Tibial nerve (tissue), 4 donors: ENCODE results near the gene SLCO3A1. TPM values are rescaled to one million over a fixed set of nuclear protein-coding genes. Genes with fewer than 3 reads are reported as not detected.

ENCODE experiments used
- DNase-seq, 2 donors: peaks; one replicate each; pipeline ENCODE4 v3.0.0-alpha.2; 2019; ENCODE audit warnings: low spot score in 2 of 2
- H3K27ac ChIP-seq, 4 donors: fragments of 200-600 bp; sonication (generic) in 3 of 4; one replicate each; pipeline ENCODE4 v1.5.1; 2017 to 2019; ENCODE audit warnings: mild to moderate bottlenecking in 1 of 4
- H3K27me3 ChIP-seq, 2 donors: fragments of 200-600 bp; sonication (generic) in 1 of 2; one replicate each; pipeline versions ENCODE4 v1.5.1 to v1.6.0; 2017 to 2019
- H3K36me3 ChIP-seq, 3 donors: fragments of 200-600 bp; sonication (generic); one replicate each; pipeline ENCODE4 v1.5.1; 2018 to 2019
- H3K4me1 ChIP-seq, 4 donors: fragments of 200-600 bp; sonication (generic) in 3 of 4; one replicate each; pipeline ENCODE4 v1.5.1; 2017 to 2019
- H3K4me3 ChIP-seq, 4 donors: fragments of 200-600 bp; sonication (generic) in 3 of 4; one replicate each; pipeline ENCODE4 v1.5.1; 2017 to 2019; ENCODE audit warnings: mild to moderate bottlenecking in 1 of 4, moderate library complexity in 1 of 4
- H3K9me3 ChIP-seq, 4 donors: fragments of 200-600 bp; sonication (generic) in 3 of 4; one replicate each; pipeline ENCODE4 v1.5.1; 2017 to 2019
- EP300 ChIP-seq, 2 donors: sonication (generic); formaldehyde crosslinking; IDR thresholded peaks; one replicate each; pipeline ENCODE4 v1.6.1; 2017; ENCODE audit warnings: antibody characterized with exemption in 2 of 2, mild to moderate bottlenecking in 1 of 2
- POLR2A ChIP-seq, 2 donors: fragments of 450-650 bp; IDR thresholded peaks; one replicate each; pipeline ENCODE4 v1.6.1; 2017; ENCODE audit warnings: antibody characterized with exemption in 2 of 2, mild to moderate bottlenecking in 2 of 2, moderate library complexity in 2 of 2
- WGBS, 2 donors: methylation state at CpG; one replicate each; pipeline ENCODE4 v1.1.5; 2018; 5-methylcytosine and 5-hydroxymethylcytosine counted together
- total RNA-seq, 4 donors: library from RNA; depleted of rRNA; stranded (reverse); fragments of >200 nt; gene quantifications; one replicate each; pipeline ENCODE4 v1.1.0, GENCODE V29; 2016
- TF ChIP-seq, protein P1 (sequence below), 5 experiments: fragments of 200-600 bp in 3 of 5; fragments of 450-650 bp in 2 of 5; sonication (generic) in 3 of 5; IDR thresholded peaks; one replicate each; pipeline ENCODE4 v1.5.1; 2016 to 2019; ENCODE audit warnings: antibody characterized with exemption in 5 of 5, mild to moderate bottlenecking in 3 of 5, moderate library complexity in 2 of 5

The SLCO3A1 gene
- total RNA-seq, 4 donors from 2014 or later: 13.8 to 20.2 (median 14.3) TPM

GRCh38 chr15:92028389-92028724, 174.8 kb downstream of the SLCO3A1 start:
- Histone ChIP-seq H3K9me3 (no peaks in the 10 kb centered on the region), H3K27me3 (no peaks in the 10 kb centered on the region), H3K4me3 (no peak overlapping the region), H3K36me3 (no peaks in the 10 kb centered on the region), H3K27ac (peak overlapping the region in 2 of 4 donors; percentile 67 to 72), H3K4me1 (peaks cover 0 to 39% (median 2%) of the 10 kb centered on the region in 4 donors)
- TF ChIP-seq POLR2A (IDR thresholded peaks at IDR 0.05): no peak
- TF ChIP-seq, protein P1, sequence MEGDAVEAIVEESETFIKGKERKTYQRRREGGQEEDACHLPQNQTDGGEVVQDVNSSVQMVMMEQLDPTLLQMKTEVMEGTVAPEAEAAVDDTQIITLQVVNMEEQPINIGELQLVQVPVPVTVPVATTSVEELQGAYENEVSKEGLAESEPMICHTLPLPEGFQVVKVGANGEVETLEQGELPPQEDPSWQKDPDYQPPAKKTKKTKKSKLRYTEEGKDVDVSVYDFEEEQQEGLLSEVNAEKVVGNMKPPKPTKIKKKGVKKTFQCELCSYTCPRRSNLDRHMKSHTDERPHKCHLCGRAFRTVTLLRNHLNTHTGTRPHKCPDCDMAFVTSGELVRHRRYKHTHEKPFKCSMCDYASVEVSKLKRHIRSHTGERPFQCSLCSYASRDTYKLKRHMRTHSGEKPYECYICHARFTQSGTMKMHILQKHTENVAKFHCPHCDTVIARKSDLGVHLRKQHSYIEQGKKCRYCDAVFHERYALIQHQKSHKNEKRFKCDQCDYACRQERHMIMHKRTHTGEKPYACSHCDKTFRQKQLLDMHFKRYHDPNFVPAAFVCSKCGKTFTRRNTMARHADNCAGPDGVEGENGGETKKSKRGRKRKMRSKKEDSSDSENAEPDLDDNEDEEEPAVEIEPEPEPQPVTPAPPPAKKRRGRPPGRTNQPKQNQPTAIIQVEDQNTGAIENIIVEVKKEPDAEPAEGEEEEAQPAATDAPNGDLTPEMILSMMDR (IDR thresholded peaks at IDR 0.05): no peak
- no peak for TF ChIP-seq EP300 (IDR thresholded peaks at IDR 0.05)
- WGBS, 2 donors: 47 to 50% methylated on average over 4 of the region's 4 CpGs
- no peak for DNase-seq

- H3K4me3 ChIP-seq: no peak overlapping the region
- TF ChIP-seq EP300 (IDR thresholded peaks at IDR 0.05): peak in 1 of 2 donors; percentile 10
- TF ChIP-seq POLR2A (IDR thresholded peaks at IDR 0.05): no peak
- TF ChIP-seq, protein P1 (IDR thresholded peaks at IDR 0.05): no peak
- WGBS, 2 donors: 57 to 61% methylated on average over 10 of the region's 10 CpGs
Observed at GRCh38 chr15:92029767-92030166, 176.3 kb downstream of the SLCO3A1 start.

DNA sequence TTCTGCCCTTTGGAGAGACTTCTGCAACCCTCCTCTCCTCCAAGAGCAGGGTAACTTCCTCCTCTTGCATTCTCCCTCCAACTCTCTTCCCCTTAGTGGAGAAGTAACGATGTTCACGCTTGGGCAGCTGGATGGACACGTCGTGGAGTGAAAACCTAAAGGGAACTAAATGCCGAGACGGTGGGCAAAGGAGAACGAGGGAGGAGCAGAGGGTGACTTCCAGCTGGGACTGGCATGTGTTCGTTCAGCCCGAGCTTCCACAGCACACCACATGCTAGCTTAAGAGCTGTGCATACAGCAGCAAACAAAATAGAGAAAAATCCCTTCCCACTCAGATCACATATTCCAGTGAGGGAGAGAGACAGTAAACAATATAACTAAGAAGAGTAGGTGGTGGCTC, 179.8 kb downstream of the SLCO3A1 start:
- Histone ChIP-seq H3K27me3 (no peaks in the 10 kb centered on the region), H3K36me3 (no peaks in the 10 kb centered on the region), H3K4me1 (peaks cover 0 to 33% (median 2%) of the 10 kb centered on the region in 4 donors), H3K9me3 (no peaks in the 10 kb centered on the region), H3K27ac (no peak overlapping the region), H3K4me3 (no peak overlapping the region)
- 30 to 31% methylated on average over 9 of the region's 9 CpGs for WGBS, 2 donors
- no peak for DNase-seq
- TF ChIP-seq POLR2A (IDR thresholded peaks at IDR 0.05): no peak
- TF ChIP-seq, protein P1 (IDR thresholded peaks at IDR 0.05): no peak
- TF ChIP-seq EP300 (IDR thresholded peaks at IDR 0.05): no peak

More at GRCh38 chr15:92029767-92030166, 176.3 kb downstream of the SLCO3A1 start:
- no peak for DNase-seq
- Histone ChIP-seq H3K27me3 (no peaks in the 10 kb centered on the region), H3K27ac (peak overlapping the region in 3 of 4 donors; percentile 37 to 72 (median 67)), H3K36me3 (no peaks in the 10 kb centered on the region), H3K4me1 (peaks cover 0 to 41% (median 2%) of the 10 kb centered on the region in 4 donors), H3K9me3 (no peaks in the 10 kb centered on the region)

DNA sequence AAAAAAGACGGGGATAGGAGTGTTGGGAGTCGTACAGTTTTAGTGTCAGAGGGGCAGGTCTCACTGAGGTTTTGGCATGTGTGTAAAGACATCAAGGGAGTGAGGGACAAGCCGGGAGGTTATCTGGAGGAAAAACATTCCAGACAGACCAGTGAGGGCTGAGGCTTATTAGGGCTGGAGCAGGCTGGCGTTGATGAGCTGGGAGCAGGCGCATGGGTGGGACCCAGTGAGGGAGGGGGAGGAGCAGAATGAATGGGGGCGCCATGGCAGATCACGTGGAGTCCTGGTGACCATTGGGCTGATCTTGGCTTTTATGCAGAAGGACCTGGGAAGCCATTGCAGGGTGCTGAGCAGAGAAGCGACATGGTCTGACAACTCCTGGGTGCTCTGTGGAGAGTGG, 180.2 kb downstream of the SLCO3A1 start:
- Histone ChIP-seq H3K4me1 (peaks cover 0 to 29% (median 2%) of the 10 kb centered on the region in 4 donors), H3K36me3 (no peaks in the 10 kb centered on the region), H3K9me3 (peaks cover 0 to 2% (median 0%) of the 10 kb centered on the region in 4 donors), H3K27ac (no peak overlapping the region), H3K4me3 (no peak overlapping the region), H3K27me3 (no peaks in the 10 kb centered on the region)
- DNase-seq: no peak
- no peak for TF ChIP-seq EP300 (IDR thresholded peaks at IDR 0.05)
- TF ChIP-seq, protein P1 (IDR thresholded peaks at IDR 0.05): no peak
- TF ChIP-seq POLR2A (IDR thresholded peaks at IDR 0.05): no peak
- WGBS, 2 donors: 53 to 56% methylated on average over 8 of the region's 8 CpGs

DNA sequence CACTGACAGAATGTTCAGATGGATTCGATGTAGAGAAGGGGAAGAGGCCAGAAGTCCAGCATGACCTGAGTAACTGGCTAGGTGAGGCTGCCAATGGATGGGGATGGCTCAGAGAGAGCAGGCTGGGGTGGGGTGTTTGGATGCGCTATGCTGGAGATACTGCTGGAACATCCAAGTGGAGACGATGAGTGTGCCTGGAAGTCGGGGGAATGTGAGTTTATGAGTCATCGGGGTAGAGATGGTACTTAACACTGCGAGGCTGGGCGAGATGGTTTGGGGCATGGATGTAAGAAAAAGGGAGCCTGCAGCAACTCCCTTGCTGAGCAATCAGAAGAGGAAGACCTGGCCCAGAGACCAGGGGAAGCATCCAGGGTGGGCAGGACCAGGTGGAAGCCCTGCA, 180.7 kb downstream of the SLCO3A1 start:
- TF ChIP-seq POLR2A (IDR thresholded peaks at IDR 0.05) (no peak), EP300 (IDR thresholded peaks at IDR 0.05) (no peak)
- TF ChIP-seq, protein P1 (IDR thresholded peaks at IDR 0.05): no peak
- WGBS, 2 donors: 86 to 87% methylated on average over 7 of the region's 7 CpGs
- Histone ChIP-seq H3K4me3 (no peak overlapping the region), H3K27ac (no peak overlapping the region), H3K36me3 (no peaks in the 10 kb centered on the region), H3K4me1 (peaks cover 0 to 24% (median under 1%) of the 10 kb centered on the region in 4 donors), H3K27me3 (no peaks in the 10 kb centered on the region), H3K9me3 (peaks cover 0 to 4% (median 0%) of the 10 kb centered on the region in 4 donors)
- no peak for DNase-seq
